ENCODE results near the gene SSH2. TPM values are rescaled to one million over a fixed set of nuclear protein-coding genes. Genes with fewer than 3 reads are reported as not detected.
"Not testable (repeated sequence)": the region's sequence is repeated elsewhere in the genome, so short reads cannot be mapped to it uniquely, and the experiment has no call there.

SSH2 gene
- total RNA-seq, 1 donor from 2014 or later: 21.9 TPM

GRCh38 chr17:29866746-29867404, 63.2 kb downstream of the SSH2 start:
- no peak for DNase-seq (ENCODE audit: extremely low spot score, unreplicated experiment)
- Mint-ChIP-seq H3K27ac (ENCODE audit: unreplicated experiment) (no peak overlapping the region), H3K9me3 (ENCODE audit: unreplicated experiment) (no peaks in the 10 kb centered on the region), H3K4me1 (ENCODE audit: unreplicated experiment) (peaks cover 27% of the 10 kb centered on the region), H3K4me3 (ENCODE audit: unreplicated experiment) (no peak overlapping the region), H3K36me3 (ENCODE audit: unreplicated experiment) (no peaks in the 10 kb centered on the region), H3K27me3 (ENCODE audit: unreplicated experiment) (no peaks in the 10 kb centered on the region)
- TF ChIP-seq CTCF (IDR thresholded peaks at IDR 0.05): no peak

GRCh38 chr17:29864615-29865014, 65.4 kb downstream of the SSH2 start:
- Mint-ChIP-seq H3K27ac (ENCODE audit: unreplicated experiment) (no peak overlapping the region), H3K36me3 (ENCODE audit: unreplicated experiment) (no peaks in the 10 kb centered on the region), H3K9me3 (ENCODE audit: unreplicated experiment) (no peaks in the 10 kb centered on the region), H3K4me1 (ENCODE audit: unreplicated experiment) (peaks cover 12% of the 10 kb centered on the region), H3K4me3 (ENCODE audit: unreplicated experiment) (no peak overlapping the region), H3K27me3 (ENCODE audit: unreplicated experiment) (no peaks in the 10 kb centered on the region)
- no peak for DNase-seq (ENCODE audit: extremely low spot score, unreplicated experiment)
- no peak for TF ChIP-seq CTCF (IDR thresholded peaks at IDR 0.05)

- H3K27ac Mint-ChIP-seq (ENCODE audit: unreplicated experiment); H3K4me3 Mint-ChIP-seq (ENCODE audit: unreplicated experiment); H3K36me3 Mint-ChIP-seq (ENCODE audit: unreplicated experiment); DNase-seq (ENCODE audit: extremely low spot score, unreplicated experiment); H3K27me3 Mint-ChIP-seq (ENCODE audit: unreplicated experiment); H3K9me3 Mint-ChIP-seq (ENCODE audit: unreplicated experiment): not testable (repeated sequence)
- H3K4me1 Mint-ChIP-seq (ENCODE audit: unreplicated experiment): peaks cover 12% of the 10 kb centered on the region
Observed at GRCh38 chr17:29864123-29864522, 65.9 kb downstream of the SSH2 start.

- Mint-ChIP-seq H3K4me3 (ENCODE audit: unreplicated experiment) (no peak overlapping the region), H3K27me3 (ENCODE audit: unreplicated experiment) (no peaks in the 10 kb centered on the region), H3K36me3 (ENCODE audit: unreplicated experiment) (no peaks in the 10 kb centered on the region), H3K9me3 (ENCODE audit: unreplicated experiment) (no peaks in the 10 kb centered on the region), H3K27ac (ENCODE audit: unreplicated experiment) (no peak overlapping the region), H3K4me1 (ENCODE audit: unreplicated experiment) (peaks cover 7% of the 10 kb centered on the region)
- TF ChIP-seq CTCF (IDR thresholded peaks at IDR 0.05): no peak
- no peak for DNase-seq (ENCODE audit: extremely low spot score, unreplicated experiment)
Observed at GRCh38 chr17:29862951-29863350, 67.1 kb downstream of the SSH2 start.

GRCh38 chr17:29862127-29862526, 67.9 kb downstream of the SSH2 start:
- no peak for TF ChIP-seq CTCF (IDR thresholded peaks at IDR 0.05)
- Mint-ChIP-seq H3K27me3 (ENCODE audit: unreplicated experiment) (no peaks in the 10 kb centered on the region), H3K4me1 (ENCODE audit: unreplicated experiment) (peaks cover 6% of the 10 kb centered on the region), H3K4me3 (ENCODE audit: unreplicated experiment) (no peak overlapping the region), H3K9me3 (ENCODE audit: unreplicated experiment) (peaks cover 4% of the 10 kb centered on the region), H3K27ac (ENCODE audit: unreplicated experiment) (no peak overlapping the region), H3K36me3 (ENCODE audit: unreplicated experiment) (no peaks in the 10 kb centered on the region)
- DNase-seq (ENCODE audit: extremely low spot score, unreplicated experiment): no peak

- not testable (repeated sequence) for H3K9me3 Mint-ChIP-seq (ENCODE audit: unreplicated experiment); H3K4me3 Mint-ChIP-seq (ENCODE audit: unreplicated experiment); H3K27me3 Mint-ChIP-seq (ENCODE audit: unreplicated experiment); DNase-seq (ENCODE audit: extremely low spot score, unreplicated experiment); H3K36me3 Mint-ChIP-seq (ENCODE audit: unreplicated experiment); H3K27ac Mint-ChIP-seq (ENCODE audit: unreplicated experiment); H3K4me1 Mint-ChIP-seq (ENCODE audit: unreplicated experiment)
Observed at GRCh38 chr17:29859445-29859844, 70.6 kb downstream of the SSH2 start.

Data from osteocyte (in vitro differentiated cells).